ENCODE results near the gene SPATA13.

- TF ChIP-seq CTCF (IDR thresholded peaks at IDR 0.05) (no peak), POLR2A (IDR thresholded peaks at IDR 0.05) (no peak), POLR2AphosphoS5 (IDR thresholded peaks at IDR 0.05) (no peak)
Measured at GRCh38 chr13:24194447-24194846, 33.9 kb downstream of the SPATA13 start.

Data from stomach (tissue), 4 donors.